Neural crest cell (in vitro differentiated cells): ENCODE data around the gene POMP. TPM values are rescaled to one million over a fixed set of nuclear protein-coding genes. Genes with fewer than 3 reads are reported as not detected.
A peak's percentile ranks its signal among the peaks of the same experiment; 100 is the strongest.

Experiments used
- DNase-seq: peaks from one replicate; pipeline ENCODE4 v3.0.0; 2021; ENCODE audit warnings: low read depth, mixed read lengths, low spot score
- H3K27ac Mint-ChIP-seq: one replicate; pipeline ENCODE4 v1.8.0; 2021; ENCODE audit warnings: mild to moderate bottlenecking, mixed read lengths; ENCODE audit not compliant: unreplicated experiment
- H3K27me3 Mint-ChIP-seq: 2 replicates; pipeline ENCODE4 v1.8.0; 2021; ENCODE audit warnings: low read depth, mild to moderate bottlenecking, mixed read lengths
- H3K36me3 Mint-ChIP-seq: 2 replicates; pipeline ENCODE4 v1.8.0; 2021; ENCODE audit warnings: low read depth, mild to moderate bottlenecking, mixed read lengths
- H3K4me1 Mint-ChIP-seq: 2 replicates; pipeline ENCODE4 v1.8.0; 2021; ENCODE audit warnings: mixed read lengths
- H3K4me3 Mint-ChIP-seq: one replicate; pipeline ENCODE4 v1.8.0; 2021; ENCODE audit warnings: mild to moderate bottlenecking, mixed read lengths
- H3K9me3 Mint-ChIP-seq: 2 replicates; pipeline ENCODE4 v1.8.0; 2021; ENCODE audit warnings: mixed read lengths
- CTCF ChIP-seq: fragments of 200-600 bp; sonication (generic); conservative IDR thresholded peaks from 2 replicates; pipeline ENCODE4 v1.5.0; 2021; ENCODE audit warnings: antibody characterized with exemption, mild to moderate bottlenecking
- total RNA-seq: library from RNA; stranded (reverse); gene quantifications from 2 replicates; pipeline ENCODE4 v1.2.1, GENCODE V29; 2021

The POMP gene
- total RNA-seq, 1 donor from 2014 or later = 75.2 TPM

- peak; percentile 36 for TF ChIP-seq CTCF
- peak; percentile 95 for DNase-seq
- no peaks in the 10 kb centered on the region for H3K9me3 Mint-ChIP-seq
- H3K27me3 Mint-ChIP-seq = peaks cover 49% of the 10 kb centered on the region
- no peaks in the 10 kb centered on the region for H3K36me3 Mint-ChIP-seq
- no peak within 1 kb of the TSS for H3K27ac Mint-ChIP-seq
- H3K4me3 Mint-ChIP-seq = peak within 1 kb of the TSS; percentile 95
- peaks cover 16% of the 10 kb centered on the region for H3K4me1 Mint-ChIP-seq
These were observed 59.8 kb downstream of the POMP start, which contains the start of gene SLC46A3 for GRCh38 chr13:28718543-28719226. Gene SLC46A3, minus strand, starts transcription at chr13:28718970. Its CDS starts 972 bp downstream, at chr13:28717998.

DNA sequence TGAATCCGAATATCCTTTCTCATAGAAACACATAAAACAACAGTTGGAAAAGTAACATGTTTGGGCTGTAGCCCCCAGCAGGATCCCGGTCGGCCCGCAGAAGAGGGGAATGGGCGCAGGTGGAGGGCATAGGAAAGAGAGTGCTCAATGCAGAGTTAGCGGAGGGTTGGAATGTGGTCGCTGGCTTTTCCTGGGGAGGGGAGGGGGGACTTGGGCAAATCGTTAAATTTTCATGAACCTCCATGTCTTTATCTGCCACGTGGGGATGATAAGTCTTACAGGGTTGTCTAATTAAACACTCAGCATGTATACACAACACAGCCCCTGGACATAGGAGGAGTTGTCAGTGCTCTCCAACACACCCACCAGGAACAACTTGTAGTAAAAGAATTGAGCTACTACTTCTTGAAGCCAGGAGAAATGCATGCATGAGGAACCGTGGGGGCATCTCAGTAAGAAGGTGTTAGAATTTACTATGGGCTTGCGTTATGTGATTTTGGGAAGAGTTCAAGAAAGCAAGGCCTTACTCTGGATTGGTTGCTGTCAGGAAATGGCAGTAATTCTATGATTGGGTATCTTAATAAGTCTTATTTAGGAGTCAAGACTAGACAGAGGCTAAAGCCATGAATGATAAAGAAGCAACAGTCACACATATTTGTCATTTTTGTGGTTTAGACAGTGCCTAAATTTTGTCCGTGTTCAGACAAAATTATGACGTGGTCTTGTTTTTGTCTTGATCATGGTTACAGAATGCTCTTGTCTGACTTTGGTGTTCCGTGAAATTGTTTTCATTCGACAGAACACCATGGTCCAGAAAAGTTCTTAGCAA, 60.5 kb downstream of the POMP start:
- Mint-ChIP-seq H3K4me1 (peaks cover 16% of the 10 kb centered on the region), H3K27me3 (peaks cover 49% of the 10 kb centered on the region), H3K36me3 (no peaks in the 10 kb centered on the region), H3K27ac (no peak overlapping the region), H3K4me3 (peak overlapping the region; percentile 95), H3K9me3 (no peaks in the 10 kb centered on the region)
- no peak for DNase-seq
- TF ChIP-seq CTCF = no peak

GRCh38 chr13:28723806-28724205, 64.9 kb downstream of the POMP start:
- no peak for DNase-seq
- peaks cover 8% of the 10 kb centered on the region for H3K4me1 Mint-ChIP-seq
- H3K4me3 Mint-ChIP-seq = no peak overlapping the region
- no peak for TF ChIP-seq CTCF
- H3K36me3 Mint-ChIP-seq = no peaks in the 10 kb centered on the region
- no peaks in the 10 kb centered on the region for H3K9me3 Mint-ChIP-seq
- H3K27me3 Mint-ChIP-seq = peaks cover 37% of the 10 kb centered on the region
- no peak overlapping the region for H3K27ac Mint-ChIP-seq

DNA sequence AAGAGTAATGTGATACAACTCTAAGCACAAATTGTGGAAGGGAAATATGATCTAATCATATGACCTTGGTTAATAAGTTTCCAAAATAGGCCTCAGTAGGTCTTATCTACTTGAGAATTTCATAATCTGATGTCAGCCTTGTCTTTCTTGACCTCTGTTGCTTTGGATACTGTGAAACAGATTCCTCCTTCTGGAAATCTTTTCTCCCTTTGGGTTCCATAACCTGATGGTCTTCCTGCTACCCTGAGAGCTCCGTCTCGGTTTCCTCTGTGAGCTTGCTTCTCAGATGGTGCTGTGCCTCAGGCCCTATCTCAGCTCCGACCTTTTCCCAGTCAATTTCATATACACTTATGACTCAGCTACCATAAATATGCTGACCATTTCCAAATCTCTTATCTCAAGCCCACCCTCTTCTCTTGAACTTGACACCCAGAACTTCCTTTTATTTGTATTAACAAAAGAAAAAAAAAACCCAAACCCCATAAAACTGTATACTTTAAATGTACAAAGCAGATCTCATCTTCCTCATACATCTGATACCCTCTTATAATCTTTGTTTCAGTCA, 66.2 kb downstream of the POMP start:
- no peak overlapping the region for H3K27ac Mint-ChIP-seq
- no peaks in the 10 kb centered on the region for H3K36me3 Mint-ChIP-seq
- DNase-seq = no peak
- no peaks in the 10 kb centered on the region for H3K4me1 Mint-ChIP-seq
- no peak for TF ChIP-seq CTCF
- H3K4me3 Mint-ChIP-seq = no peak overlapping the region
- no peaks in the 10 kb centered on the region for H3K9me3 Mint-ChIP-seq
- H3K27me3 Mint-ChIP-seq = peaks cover 30% of the 10 kb centered on the region

Other genes with a start within 250 kb of the POMP start
- gene FLT1, start 164.0 kb upstream of the POMP start, total RNA-seq = 0.11 TPM in 1 of 2 replicates, not detected in the other
- gene SLC46A3, start 59.8 kb downstream of the POMP start, total RNA-seq = 0.75 and 0.82 TPM in 2 replicates
- 0.89 and 0.91 TPM in 2 replicates for gene MTUS2, start 161.2 kb downstream of the POMP start, total RNA-seq